Esophagus squamous epithelium (tissue), 5 donors: ENCODE results near the gene XAF1. TPM values are rescaled to one million over a fixed set of nuclear protein-coding genes. Genes with fewer than 3 reads are reported as not detected.

ENCODE experiments used
- DNase-seq: peaks from one replicate; lab custom pipeline; 2025; lab: John Stamatoyannopoulos, UW
- H3K27ac ChIP-seq, 4 donors: fragments of 200-600 bp; sonication (generic); one replicate each; pipeline ENCODE4 v1.5.1; 2016 to 2019; ENCODE audit warnings: mild to moderate bottlenecking in 1 of 4
- H3K27me3 ChIP-seq, 4 donors: fragments of 200-600 bp; sonication (generic); 1 replicate in 3 of 4; 2 replicates in 1 of 4; pipeline versions ENCODE4 v1.5.1 to v1.6.0; 2017 to 2021; ENCODE audit warnings: antibody characterized with exemption in 1 of 4
- H3K36me3 ChIP-seq, 3 donors: fragments of 200-600 bp; sonication (generic); one replicate each; pipeline ENCODE4 v1.5.1; 2016 to 2019
- H3K4me1 ChIP-seq, 3 donors: fragments of 200-600 bp; sonication (generic); one replicate each; pipeline ENCODE4 v1.5.1; 2017 to 2019
- H3K4me3 ChIP-seq, 4 donors: fragments of 200-600 bp; sonication (generic); 1 replicate in 3 of 4; 2 replicates in 1 of 4; pipeline ENCODE4 v1.5.1; 2016 to 2019; ENCODE audit warnings: mild to moderate bottlenecking in 2 of 4, moderate library complexity in 1 of 4
- H3K9me3 ChIP-seq, 3 donors: fragments of 200-600 bp; sonication (generic); one replicate each; pipeline ENCODE4 v1.5.1; 2016 to 2019
- CTCF ChIP-seq, 6 experiments: fragments of 450-650 bp in 4 of 6; fragments of 200-600 bp in 2 of 6; sonication (generic) in 2 of 6; IDR thresholded peaks; one replicate each; pipeline ENCODE4 v1.5.1; 2016 to 2019; ENCODE audit warnings: antibody characterized with exemption in 6 of 6, mild to moderate bottlenecking in 4 of 6, moderate library complexity in 4 of 6
- POLR2A ChIP-seq, 4 donors: fragments of 450-650 bp; IDR thresholded peaks; one replicate each; pipeline ENCODE4 v1.6.1; 2017; ENCODE audit warnings: antibody characterized with exemption in 4 of 4, mild to moderate bottlenecking in 4 of 4, moderate library complexity in 3 of 4
- WGBS, 2 donors: methylation state at CpG; one replicate each; pipeline ENCODE4 v1.1.5; 2018; 5-methylcytosine and 5-hydroxymethylcytosine counted together
- intact Hi-C: fragments of 100-400 bp; cut with DNase I; formaldehyde crosslinking; loops from one replicate; pipeline ENCODE4 v1.15.0; 2022
- total RNA-seq, 4 donors: library from RNA; depleted of rRNA; stranded (reverse); fragments of >200 nt; gene quantifications; one replicate each; pipeline ENCODE4 v1.1.0, GENCODE V29; 2016
- donor health status: DM: yes; HTN: yes; CAD: no.

Gene XAF1
- total RNA-seq, 4 donors from 2014 or later, result 6.9 to 24.0 (median 15.5) TPM

DNA sequence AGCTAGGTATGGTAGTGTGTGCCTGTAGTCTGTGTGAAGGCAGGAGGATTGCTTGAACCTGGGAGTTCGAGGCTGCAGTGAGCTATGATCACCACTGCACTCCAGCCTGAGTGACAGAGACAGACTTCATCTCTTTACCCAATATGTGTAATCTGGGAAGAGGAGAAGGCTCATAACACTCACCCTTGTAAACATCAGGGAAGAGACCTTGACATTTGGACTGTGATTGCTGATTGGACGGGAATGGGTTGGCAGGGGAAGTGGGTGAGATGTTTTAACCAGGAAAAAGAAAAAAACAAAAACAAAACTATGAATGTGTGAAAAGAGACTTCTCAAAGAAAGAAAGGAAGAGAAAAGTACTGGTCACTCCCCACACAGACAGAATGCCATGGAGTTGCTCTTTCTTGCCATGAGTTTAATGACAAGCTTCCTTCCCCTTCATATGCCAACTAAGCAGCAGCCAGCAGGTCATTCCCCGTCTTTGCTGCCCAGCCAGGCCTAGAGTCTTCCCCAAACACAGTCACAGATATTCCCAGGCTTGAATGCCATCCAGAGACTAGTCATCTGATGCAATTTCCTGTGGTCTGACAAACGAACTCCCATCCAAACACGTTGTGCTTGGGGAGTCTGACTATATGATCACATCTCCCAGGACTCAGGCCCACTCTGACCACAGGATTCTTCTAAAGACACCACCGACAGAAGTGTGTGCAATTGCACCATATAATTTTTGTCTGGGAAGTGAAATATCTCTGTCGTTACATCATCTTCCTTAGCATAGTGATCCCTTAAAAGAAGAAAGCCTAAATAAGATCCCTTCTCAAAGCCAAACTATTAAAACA lies 3.6 kb upstream of the XAF1 start:
- Histone ChIP-seq H3K27me3 (no peaks in the 10 kb centered on the region), H3K27ac (peak overlapping the region; percentile 59 to 86 (median 82)), H3K36me3 (no peaks in the 10 kb centered on the region), H3K9me3 (no peaks in the 10 kb centered on the region), H3K4me3 (no peak overlapping the region), H3K4me1 (peaks cover 18 to 53% (median 20%) of the 10 kb centered on the region in 3 donors)
- intact Hi-C loops, result no loop called here
- peak in 1 of 6 experiments; percentile 13 for TF ChIP-seq CTCF (IDR thresholded peaks at IDR 0.05)
- no peak for TF ChIP-seq POLR2A (IDR thresholded peaks at IDR 0.05)
- 36 to 49% methylated on average over 7 of the region's 7 CpGs for WGBS, 2 donors
- DNase-seq, result no peak

GRCh38 chr17:6753006-6753445 lies 2.8 kb upstream of the XAF1 start:
- Histone ChIP-seq H3K36me3 (peaks cover 0 to 3% (median 0%) of the 10 kb centered on the region in 3 donors), H3K4me3 (no peak overlapping the region), H3K27me3 (no peaks in the 10 kb centered on the region), H3K4me1 (peaks cover 21 to 60% (median 25%) of the 10 kb centered on the region in 3 donors), H3K9me3 (no peaks in the 10 kb centered on the region), H3K27ac (peak overlapping the region; percentile 59 to 86 (median 82))
- TF ChIP-seq CTCF (IDR thresholded peaks at IDR 0.05) (no peak), POLR2A (IDR thresholded peaks at IDR 0.05) (no peak)
- intact Hi-C loops, result no loop called here
- 33 to 40% methylated on average over 9 of the region's 9 CpGs for WGBS, 2 donors
- no peak for DNase-seq

DNA sequence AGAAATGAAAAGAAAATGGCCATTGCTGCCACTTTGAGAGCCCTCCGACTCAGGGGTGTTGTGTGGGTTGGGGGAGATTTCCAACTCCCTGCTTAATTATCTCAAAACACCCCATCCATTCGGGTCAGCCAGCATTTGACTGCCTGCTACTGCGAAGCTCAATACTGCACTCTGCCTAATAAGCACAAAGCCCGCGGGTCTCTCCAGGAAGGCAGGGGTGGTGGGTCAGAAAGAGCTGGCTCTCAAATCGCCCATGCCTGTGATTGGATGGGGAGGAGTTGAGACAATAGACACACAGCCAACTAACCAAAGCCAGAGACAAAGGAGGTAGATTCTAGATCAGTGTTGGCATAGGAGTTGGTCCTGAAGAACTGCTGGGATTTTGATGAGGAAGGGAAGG lies 2.3 kb upstream of the XAF1 start:
- peaks cover 0 to 8% (median 0%) of the 10 kb centered on the region in 3 donors for H3K36me3 ChIP-seq

GRCh38 chr17:6755281-6755680 lies 565 bp upstream of the XAF1 start:
- Histone ChIP-seq H3K27ac (peak overlapping the region; percentile 80 to 94 (median 89)), H3K4me3 (peak overlapping the region; percentile 34 to 78 (median 54)), H3K27me3 (no peaks in the 10 kb centered on the region), H3K36me3 (peaks cover 0 to 26% (median 3%) of the 10 kb centered on the region in 3 donors), H3K4me1 (peaks cover 21 to 65% (median 26%) of the 10 kb centered on the region in 3 donors), H3K9me3 (no peaks in the 10 kb centered on the region)
- DNase-seq, result no peak
- intact Hi-C loops, result no loop called here
- WGBS, 2 donors, result 27% methylated on average over 3 of the region's 5 CpGs; no CpG with 5 or more reads in 1 of the 2 donors
- no peak for TF ChIP-seq POLR2A (IDR thresholded peaks at IDR 0.05)
- no peak for TF ChIP-seq CTCF (IDR thresholded peaks at IDR 0.05)

More for the DNA sequence above, 2.3 kb upstream of the XAF1 start:
- peaks cover 21 to 65% (median 26%) of the 10 kb centered on the region in 3 donors for H3K4me1 ChIP-seq
- no peaks in the 10 kb centered on the region for H3K9me3 ChIP-seq
- TF ChIP-seq CTCF (IDR thresholded peaks at IDR 0.05), result no peak
- no peak for TF ChIP-seq POLR2A (IDR thresholded peaks at IDR 0.05)
- intact Hi-C loops, result no loop called here
- no peak for DNase-seq
- H3K4me3 ChIP-seq, result no peak overlapping the region
- WGBS, 2 donors, result 58 to 78% methylated on average over 5 to 6 of the region's 6 CpGs
- no peaks in the 10 kb centered on the region for H3K27me3 ChIP-seq
- H3K27ac ChIP-seq, result peak overlapping the region; percentile 59 to 86 (median 82)
